Measurements from ENCODE around the gene SCN7A.
"Not testable (repeated sequence)": the region's sequence is repeated elsewhere in the genome, so short reads cannot be mapped to it uniquely, and the experiment has no call there.

SCN7A gene

GRCh38 chr2:166393008-166393407, 101.0 kb downstream of the SCN7A start:
- DNase-seq: no peak

GRCh38 chr2:166388481-166389070, 105.5 kb downstream of the SCN7A start:
- DNase-seq: no peak

DNA sequence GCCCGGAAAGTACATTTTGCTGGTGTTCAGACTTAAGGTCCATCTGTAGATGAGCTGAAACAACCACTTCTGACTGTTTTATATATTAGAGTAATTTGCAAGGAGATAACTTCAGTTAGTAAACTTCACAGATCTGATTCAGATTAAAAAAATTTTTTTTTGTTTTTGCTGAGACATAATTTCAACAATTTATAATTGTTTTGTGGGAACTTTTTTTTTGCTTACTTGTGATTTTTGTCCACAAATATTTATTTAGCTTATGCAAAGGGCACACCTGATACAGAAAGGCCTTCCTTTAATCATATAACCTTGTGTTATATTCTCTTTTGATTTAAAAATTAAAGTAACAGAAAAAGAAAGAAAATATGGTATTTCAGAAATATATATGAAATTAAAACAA, 108.7 kb downstream of the SCN7A start:
- no peak for DNase-seq

GRCh38 chr2:166384774-166385173, 109.3 kb downstream of the SCN7A start:
- DNase-seq: no peak

DNA sequence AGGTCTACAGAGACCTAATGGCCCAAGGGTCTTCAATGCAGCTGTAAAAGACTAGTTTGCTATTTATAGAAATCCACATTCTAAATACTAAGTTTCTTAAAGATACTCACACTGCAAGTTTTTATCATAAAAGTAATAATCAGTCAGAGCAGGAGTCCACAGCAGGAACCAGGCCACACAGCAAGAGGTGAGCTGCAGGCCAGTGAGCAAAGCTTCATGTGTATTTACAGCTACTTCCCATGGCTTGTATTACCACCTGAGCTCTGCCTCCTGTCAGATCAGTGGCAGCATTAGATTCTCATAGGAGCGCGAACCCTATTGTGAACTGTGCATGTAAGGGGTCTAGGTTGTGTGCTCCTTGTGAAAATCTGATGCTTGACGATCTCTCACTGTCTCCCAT, 111.6 kb downstream of the SCN7A start:
- no peak for DNase-seq

DNA sequence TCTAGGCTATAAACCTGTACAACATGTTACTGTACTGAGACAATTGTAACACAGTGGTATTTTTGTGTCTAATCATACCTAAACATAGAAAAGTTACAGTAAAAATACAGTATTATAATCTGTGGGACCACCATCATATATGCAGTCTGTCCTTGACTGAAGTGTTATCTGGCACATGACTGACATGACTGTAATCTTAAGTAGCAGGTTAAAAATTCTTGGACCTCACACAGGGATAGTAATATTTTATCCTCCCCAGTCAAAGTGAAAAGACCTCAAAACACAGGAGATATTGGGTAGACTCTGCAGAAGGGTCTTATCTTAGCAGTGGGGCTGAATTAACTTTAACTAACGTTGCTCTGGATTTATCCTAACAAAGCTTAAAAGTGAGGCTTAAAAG, 113.4 kb downstream of the SCN7A start:
- no peak for DNase-seq

GRCh38 chr2:166376873-166377272, 117.2 kb downstream of the SCN7A start:
- DNase-seq: no peak

- no peak for DNase-seq
These were observed 117.6 kb downstream of the SCN7A start for GRCh38 chr2:166376488-166376828.

GRCh38 chr2:166375736-166376487, 118.1 kb downstream of the SCN7A start, which contains the start of gene SCN9A:
Gene SCN9A (minus strand): TSS chr2:166375944. CDS start chr2:166311756, 64,188 bp downstream.
- peak; percentile 15 for DNase-seq

GRCh38 chr2:166375195-166375735, 118.8 kb downstream of the SCN7A start:
- no peak for DNase-seq

DNA sequence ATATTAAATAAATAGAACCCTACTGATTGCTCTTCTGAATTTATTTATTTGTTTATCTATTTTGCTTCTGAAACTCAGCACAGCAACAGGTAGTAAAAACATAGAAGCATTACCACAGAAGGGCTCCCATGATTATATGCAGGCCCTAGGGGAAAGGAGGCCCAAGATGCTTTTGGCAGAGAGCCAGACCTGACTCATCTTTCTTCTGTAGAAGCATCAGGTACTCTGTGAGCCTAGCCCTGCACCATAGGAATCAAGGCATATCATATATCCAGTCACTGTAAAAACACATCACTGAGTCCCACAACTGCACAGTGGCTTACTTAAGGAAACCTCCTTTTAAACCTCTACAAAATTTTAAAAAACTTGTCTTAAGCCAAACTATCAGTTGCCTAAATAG, 120.1 kb downstream of the SCN7A start:
- peak; percentile 10 for DNase-seq

- DNase-seq: no peak
These were observed 120.5 kb downstream of the SCN7A start for GRCh38 chr2:166373539-166373938.

GRCh38 chr2:166373105-166373504, 120.9 kb downstream of the SCN7A start:
- DNase-seq: no peak

DNA sequence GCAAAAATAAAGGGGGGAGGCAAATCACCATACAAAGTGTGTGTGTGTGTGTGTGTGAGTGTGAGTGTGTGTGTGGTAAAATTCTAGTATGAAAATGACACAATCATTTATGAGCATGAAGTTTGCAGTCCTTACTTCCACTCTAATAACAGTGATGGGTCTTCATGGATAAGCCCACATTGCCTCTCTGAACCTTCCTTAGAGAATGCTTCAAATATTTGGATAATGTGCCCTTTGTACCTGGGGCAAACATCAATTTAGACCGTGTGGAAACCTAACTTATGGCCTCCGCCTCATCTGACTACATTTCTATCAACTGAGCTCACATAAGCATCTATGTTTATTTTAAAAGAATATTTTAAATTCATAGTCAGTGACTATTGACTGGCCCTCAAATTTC, 122.0 kb downstream of the SCN7A start:
- DNase-seq: no peak

DNA sequence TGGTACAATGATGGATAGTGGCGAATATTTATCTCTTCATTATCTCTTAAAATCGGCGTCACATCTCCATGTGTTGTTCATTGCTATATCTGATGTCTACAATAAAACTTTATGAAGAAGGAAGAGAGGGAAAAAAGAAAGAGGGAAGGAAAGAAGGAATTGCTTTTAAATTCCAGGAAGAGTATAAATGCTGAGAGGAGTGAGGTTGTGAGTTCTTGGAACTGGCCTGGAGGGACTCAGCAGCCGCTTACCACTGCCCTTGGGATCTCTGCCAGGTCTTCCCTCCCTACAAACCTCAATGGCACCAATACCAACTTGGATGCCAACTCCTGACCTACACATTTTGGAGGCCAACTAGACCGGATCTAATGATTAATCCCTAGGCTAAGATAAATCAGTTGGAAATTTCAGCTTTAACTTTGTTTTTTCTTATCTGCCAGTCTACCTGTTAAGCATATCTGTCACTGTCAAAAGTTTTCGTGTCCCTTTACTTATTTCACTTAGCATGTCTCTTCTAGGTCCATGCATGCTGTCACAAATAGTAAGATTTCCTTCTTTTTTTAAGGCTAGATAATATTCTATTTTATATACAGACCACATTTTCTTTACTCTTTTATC, 128.1 kb downstream of the SCN7A start:
- DNase-seq: no peak

DNA sequence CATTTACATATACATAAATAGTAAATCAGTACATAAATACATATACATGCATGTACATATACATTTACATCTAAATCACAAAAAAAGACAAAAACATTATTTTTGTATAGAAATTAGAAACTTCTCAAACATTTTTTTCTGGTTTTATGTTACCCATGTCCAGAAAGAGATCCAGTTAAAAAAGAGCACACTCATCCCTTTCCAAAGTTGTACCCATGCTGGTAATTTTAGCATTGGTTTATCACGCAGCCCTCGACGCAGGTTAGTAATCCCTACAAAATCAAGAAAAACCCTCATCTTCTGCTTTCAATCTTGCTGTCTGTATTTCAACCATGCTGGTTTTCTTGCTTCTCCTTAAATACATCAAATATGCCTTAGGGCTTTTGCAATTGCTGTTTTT, 128.8 kb downstream of the SCN7A start:
- no peak for DNase-seq

- no peak for DNase-seq
These were observed 129.4 kb downstream of the SCN7A start for GRCh38 chr2:166364476-166365161.

GRCh38 chr2:166361351-166362153, 132.5 kb downstream of the SCN7A start:
- no peak for DNase-seq

DNA sequence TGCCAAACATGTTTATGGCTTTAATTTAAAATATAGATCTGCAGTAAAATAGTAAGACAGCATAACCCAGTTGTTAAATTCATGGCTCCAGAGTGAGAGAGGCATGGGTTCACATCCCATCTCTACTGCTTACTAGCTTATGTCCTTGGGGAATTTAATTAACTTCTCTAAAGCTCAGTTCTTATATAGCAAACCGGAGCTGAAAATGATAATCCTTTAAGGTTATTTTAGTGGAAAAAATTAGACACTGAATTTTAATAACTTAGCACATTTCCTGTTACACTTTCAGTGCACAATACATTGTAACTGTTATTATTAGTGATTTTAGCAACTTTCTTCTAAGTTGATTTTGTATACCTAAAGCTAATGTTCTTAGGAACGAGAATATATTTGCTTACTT, 133.1 kb downstream of the SCN7A start:
- DNase-seq: no peak

GRCh38 chr2:166360426-166360825, 133.6 kb downstream of the SCN7A start:
- DNase-seq: no peak

DNA sequence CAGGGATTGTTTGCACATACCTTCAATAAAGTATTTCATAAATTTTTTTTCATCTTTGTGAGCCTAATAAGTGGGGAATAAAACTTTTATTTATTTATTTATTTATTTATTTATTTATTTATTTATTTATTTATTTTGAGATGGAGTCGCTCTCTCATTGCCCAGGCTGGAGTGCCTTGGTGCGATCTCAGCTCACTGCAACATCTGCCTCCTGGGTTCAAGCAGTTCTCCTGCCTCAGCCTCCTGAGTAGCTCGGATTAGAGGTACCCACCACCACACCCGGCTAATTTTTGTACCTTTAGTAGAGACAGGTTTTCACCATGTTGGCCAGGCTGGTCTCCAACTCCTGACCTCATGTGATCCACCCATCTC, 136.1 kb downstream of the SCN7A start:
- DNase-seq: not testable (repeated sequence)

All from CD4-positive, alpha-beta T cell treated with Interleukin-17A for 4 hours (primary cell).